Fibroblast of villous mesenchyme (primary cell): ENCODE data around the gene CD34. TPM values are rescaled to one million over a fixed set of nuclear protein-coding genes. Genes with fewer than 3 reads are reported as not detected.

Source experiments
- DNase-seq: peaks from one replicate; pipeline ENCODE4 v3.0.0-alpha.2; 2010; ENCODE audit warnings: low read depth
- H3K4me3 ChIP-seq: 2 replicates; pipeline ENCODE4 v1.5.1; 2011; ENCODE audit warnings: low read depth, mild to moderate bottlenecking, low read length
- CTCF ChIP-seq: IDR thresholded peaks from 2 replicates; pipeline ENCODE4 v1.5.1; 2012; ENCODE audit warnings: low read depth, mild to moderate bottlenecking, low read length; ENCODE audit not compliant: insufficient read depth
- total RNA-seq: library from RNA; depleted of rRNA; stranded (reverse); fragments of >200 nt; gene quantifications from 2 replicates; pipeline ENCODE4 v1.2.3, GENCODE V29; 2012

CD34 gene
- total RNA-seq, 1 donor, result 0.43 TPM

GRCh38 chr1:207851696-207852095 lies 59.2 kb downstream of the CD34 start:
- H3K4me3 ChIP-seq, result no peak overlapping the region
- no peak for DNase-seq
- no peak for TF ChIP-seq CTCF

DNA sequence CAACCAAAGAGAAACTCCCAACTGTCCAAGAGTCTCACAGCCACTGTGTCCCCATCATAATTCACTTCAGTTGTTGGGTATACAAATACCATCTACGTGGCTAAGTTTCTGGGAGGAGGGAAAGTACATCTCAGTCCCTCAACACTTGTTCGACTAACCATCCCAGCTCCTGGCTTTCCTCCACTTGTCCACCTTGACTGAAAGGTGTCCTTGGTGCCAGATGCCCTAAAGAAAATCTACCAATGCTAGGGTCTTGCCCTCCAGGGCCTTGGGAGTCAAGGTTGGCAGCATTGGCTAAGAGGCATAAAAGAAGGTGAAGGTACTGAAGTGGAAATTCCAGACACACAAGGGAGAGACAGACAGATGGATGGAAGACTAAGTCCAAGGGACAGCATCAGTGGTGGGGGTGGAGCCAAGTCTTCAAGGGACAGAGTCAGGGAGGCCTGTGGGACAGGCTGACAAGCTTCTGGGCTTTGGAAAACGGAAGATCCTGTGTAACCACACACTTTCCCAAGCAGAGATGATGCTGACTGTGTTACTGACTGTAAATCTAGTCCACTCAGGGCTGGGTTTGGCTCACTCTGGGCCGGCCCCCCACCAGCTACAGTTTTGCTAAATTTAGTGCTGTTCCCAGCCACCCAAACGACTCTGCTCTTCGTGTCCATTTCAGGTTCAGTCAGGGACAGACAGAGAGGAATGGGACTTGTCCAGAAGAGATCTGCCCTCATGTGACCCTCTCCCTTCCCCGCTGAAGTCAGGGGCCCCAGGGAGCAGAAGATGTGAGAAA lies 60.1 kb downstream of the CD34 start:
- TF ChIP-seq CTCF, result no peak
- DNase-seq, result no peak
- H3K4me3 ChIP-seq, result no peak overlapping the region

- no peak for DNase-seq
- no peak for TF ChIP-seq CTCF
- no peak overlapping the region for H3K4me3 ChIP-seq
Measured at GRCh38 chr1:207849646-207850045, 61.3 kb downstream of the CD34 start.

- no peak for TF ChIP-seq CTCF
- H3K4me3 ChIP-seq, result no peak overlapping the region
- no peak for DNase-seq
Measured at GRCh38 chr1:207849016-207849415, 61.9 kb downstream of the CD34 start.

DNA sequence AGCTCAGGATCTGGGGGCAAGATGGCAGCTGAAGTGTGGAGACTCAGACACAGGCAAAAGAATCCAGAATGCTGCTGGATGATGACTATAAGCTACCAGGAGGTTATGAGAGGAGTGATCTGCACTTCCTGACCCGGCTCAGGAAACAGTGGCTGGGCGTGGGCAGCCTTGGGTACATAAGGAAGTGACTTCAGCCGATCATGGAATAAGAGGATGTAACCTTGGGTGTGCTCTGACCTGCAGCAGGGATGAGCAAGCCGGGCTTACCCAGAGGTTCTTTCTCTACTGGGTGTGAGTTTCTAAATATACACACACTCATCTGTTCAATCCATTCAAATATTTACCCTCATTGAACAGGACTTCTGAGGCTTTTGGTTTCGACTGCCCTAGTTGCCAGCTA lies 62.7 kb downstream of the CD34 start:
- H3K4me3 ChIP-seq, result no peak overlapping the region
- DNase-seq, result peak; percentile 65

GRCh38 chr1:207847116-207847515 lies 63.8 kb downstream of the CD34 start:
- H3K4me3 ChIP-seq, result no peak overlapping the region
- no peak for DNase-seq
- no peak for TF ChIP-seq CTCF

More for the DNA sequence above, 62.7 kb downstream of the CD34 start:
- TF ChIP-seq CTCF, result no peak

- no peak for DNase-seq
- TF ChIP-seq CTCF, result no peak
- no peak overlapping the region for H3K4me3 ChIP-seq
Measured at GRCh38 chr1:207845109-207845508, 65.8 kb downstream of the CD34 start.
